Endothelial cell of umbilical vein (primary cell): ENCODE data around the gene PRKG1.

ENCODE experiments used
- EZH2 ChIP-seq: IDR thresholded peaks from 2 replicates; pipeline ENCODE4 v1.6.1; 2012; ENCODE audit warnings: borderline replicate concordance, low read depth, mild to moderate bottlenecking, moderate library complexity, low read length, inconsistent platforms; ENCODE audit not compliant: severe bottlenecking
- FOS ChIP-seq: IDR thresholded peaks from 2 replicates; pipeline ENCODE4 v1.6.1; 2011; ENCODE audit warnings: mild to moderate bottlenecking, low read length, moderate library complexity, borderline replicate concordance; ENCODE audit not compliant: insufficient read depth
- GATA2 ChIP-seq: IDR thresholded peaks from 2 replicates; pipeline ENCODE4 v1.7.0; 2011; ENCODE audit warnings: low read depth, mild to moderate bottlenecking, moderate library complexity, mixed read lengths, low read length; ENCODE audit not compliant: insufficient read length, insufficient read depth
- JUN ChIP-seq: IDR thresholded peaks from 2 replicates; pipeline ENCODE4 v1.6.1; 2011; ENCODE audit warnings: borderline replicate concordance, low read depth; ENCODE audit not compliant: insufficient read length, insufficient read depth
- MYC ChIP-seq: IDR thresholded peaks from one replicate; pipeline ENCODE4 v1.6.1; 2011; ENCODE audit warnings: mild to moderate bottlenecking, low read depth, low read length
- POLR2A ChIP-seq: IDR thresholded peaks from 2 replicates; pipeline ENCODE4 v1.6.1; 2012; ENCODE audit warnings: low read depth, mild to moderate bottlenecking, control low read depth, low read length
- POLR2AphosphoS5 ChIP-seq: IDR thresholded peaks from 2 replicates; pipeline ENCODE4 v1.6.1; 2012; ENCODE audit warnings: low read depth, mild to moderate bottlenecking, control low read depth, low read length, moderate library complexity; ENCODE audit not compliant: insufficient read depth
- TF ChIP-seq, protein P1 (sequence below), 2 donors: IDR thresholded peaks; 1 replicate in 1 of 2; 2 replicates in 1 of 2; pipeline ENCODE4 v1.5.1; 2011; ENCODE audit warnings: low read length in 2 of 2, mild to moderate bottlenecking in 2 of 2, moderate library complexity in 2 of 2, control low read depth in 1 of 2, inconsistent platforms in 1 of 2, low read depth in 1 of 2; ENCODE audit not compliant: insufficient read depth in 1 of 2; ENCODE audit errors: extremely low read depth in 1 of 2
- TF ChIP-seq, protein P2 (sequence below): IDR thresholded peaks from 2 replicates; pipeline ENCODE4 v1.6.1; 2011; ENCODE audit not compliant: insufficient read depth, insufficient read length

DNA sequence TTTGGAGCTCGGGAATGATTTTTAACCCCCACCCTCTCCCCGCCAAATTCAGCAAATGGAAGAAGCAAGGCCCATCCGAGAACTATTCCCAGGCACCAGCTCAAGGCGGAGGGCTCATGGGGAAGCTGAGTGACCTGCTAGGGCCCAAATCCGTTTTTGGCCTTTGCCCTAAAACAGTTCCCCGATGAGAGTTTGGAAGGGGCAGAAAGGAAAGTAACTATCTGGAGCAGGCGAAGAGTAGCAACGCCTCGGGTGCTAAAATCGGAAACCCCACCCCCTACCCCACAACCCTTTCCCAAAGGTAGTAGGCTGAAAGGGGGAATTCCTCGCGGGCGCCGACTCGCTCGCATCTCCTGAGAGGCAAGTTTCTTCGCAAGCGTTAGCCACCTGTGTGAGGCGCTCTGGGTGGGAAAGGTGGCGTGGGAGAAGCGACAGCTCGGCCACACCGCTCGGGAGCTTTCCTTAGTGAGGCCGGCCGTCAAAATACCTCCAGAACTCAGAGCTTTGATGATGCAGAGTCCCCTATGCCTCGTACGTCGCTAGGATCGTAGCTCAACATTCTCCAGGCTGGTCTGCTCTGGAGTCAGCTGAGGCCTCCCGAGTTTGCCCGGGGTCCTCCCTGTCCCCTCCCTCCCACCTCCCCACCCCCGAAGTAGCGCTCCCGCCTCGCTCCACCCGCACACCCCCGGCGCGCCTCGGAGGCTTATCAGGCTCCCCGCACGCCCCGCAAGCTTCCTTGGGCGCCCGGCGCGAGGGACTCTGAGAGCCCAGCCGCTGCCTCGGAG, 642 bp upstream of the PRKG1 start:
- TF ChIP-seq, protein P1, sequence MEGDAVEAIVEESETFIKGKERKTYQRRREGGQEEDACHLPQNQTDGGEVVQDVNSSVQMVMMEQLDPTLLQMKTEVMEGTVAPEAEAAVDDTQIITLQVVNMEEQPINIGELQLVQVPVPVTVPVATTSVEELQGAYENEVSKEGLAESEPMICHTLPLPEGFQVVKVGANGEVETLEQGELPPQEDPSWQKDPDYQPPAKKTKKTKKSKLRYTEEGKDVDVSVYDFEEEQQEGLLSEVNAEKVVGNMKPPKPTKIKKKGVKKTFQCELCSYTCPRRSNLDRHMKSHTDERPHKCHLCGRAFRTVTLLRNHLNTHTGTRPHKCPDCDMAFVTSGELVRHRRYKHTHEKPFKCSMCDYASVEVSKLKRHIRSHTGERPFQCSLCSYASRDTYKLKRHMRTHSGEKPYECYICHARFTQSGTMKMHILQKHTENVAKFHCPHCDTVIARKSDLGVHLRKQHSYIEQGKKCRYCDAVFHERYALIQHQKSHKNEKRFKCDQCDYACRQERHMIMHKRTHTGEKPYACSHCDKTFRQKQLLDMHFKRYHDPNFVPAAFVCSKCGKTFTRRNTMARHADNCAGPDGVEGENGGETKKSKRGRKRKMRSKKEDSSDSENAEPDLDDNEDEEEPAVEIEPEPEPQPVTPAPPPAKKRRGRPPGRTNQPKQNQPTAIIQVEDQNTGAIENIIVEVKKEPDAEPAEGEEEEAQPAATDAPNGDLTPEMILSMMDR (IDR thresholded peaks at IDR 0.05; ENCODE audit: extremely low read depth in 1 of 2, insufficient read depth in 1 of 2, low read depth in 1 of 2, low read length in 2 of 2): no peak
- TF ChIP-seq POLR2A (no peak), EZH2 (peak; percentile 39), POLR2AphosphoS5 (no peak), MYC (no peak), FOS (no peak), JUN (no peak), GATA2 (no peak)
- TF ChIP-seq, protein P2, sequence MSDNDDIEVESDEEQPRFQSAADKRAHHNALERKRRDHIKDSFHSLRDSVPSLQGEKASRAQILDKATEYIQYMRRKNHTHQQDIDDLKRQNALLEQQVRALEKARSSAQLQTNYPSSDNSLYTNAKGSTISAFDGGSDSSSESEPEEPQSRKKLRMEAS: no peak
